NCI-H1694 (cell line): ENCODE results near the gene FKBP1A.
A peak's percentile ranks its signal among the peaks of the same experiment; 100 is the strongest.

Experiments
- DNase-seq: peaks from one replicate; lab custom pipeline; 2025; lab: John Stamatoyannopoulos, UW

Gene FKBP1A

GRCh38 chr20:1331801-1332453 lies 60.9 kb downstream of the FKBP1A start:
- DNase-seq, result no peak

- no peak for DNase-seq
Measured at GRCh38 chr20:1331101-1331500, 61.8 kb downstream of the FKBP1A start.

DNA sequence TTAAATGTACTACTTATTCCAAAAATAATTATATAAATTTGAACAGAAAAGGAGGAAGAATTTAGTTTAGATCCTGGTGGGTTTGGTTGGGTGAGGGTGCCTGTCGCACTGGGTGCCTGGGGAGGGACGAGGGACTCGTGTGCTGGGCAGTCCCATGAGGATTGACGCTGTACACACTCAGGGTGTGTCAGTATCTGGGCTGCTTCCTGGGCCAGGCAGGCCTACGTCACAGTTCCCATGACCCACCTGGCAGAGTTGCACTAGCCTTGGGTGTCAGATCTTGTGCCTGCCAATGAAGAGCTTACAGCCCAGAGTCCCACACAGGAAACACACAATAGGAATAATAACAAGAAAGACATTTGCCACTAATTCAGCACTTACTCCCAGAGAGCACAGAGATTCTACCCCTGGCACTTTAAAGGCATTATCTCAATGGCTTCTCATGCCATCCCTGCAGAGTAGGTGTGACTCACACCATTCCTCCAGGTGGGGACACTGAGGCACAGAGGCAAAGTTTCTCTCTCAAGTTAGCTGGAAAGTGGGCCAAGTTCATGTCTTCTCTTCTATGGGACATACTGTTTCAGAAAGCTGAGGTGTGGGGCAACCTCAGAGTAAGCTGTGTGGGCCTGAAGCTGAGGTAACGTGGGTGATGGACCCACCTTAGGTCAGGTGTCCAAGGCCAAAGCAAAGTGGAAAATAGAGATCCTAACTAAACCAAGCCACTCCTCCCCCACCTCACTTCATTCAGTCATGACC lies 62.6 kb downstream of the FKBP1A start:
- DNase-seq, result no peak

DNA sequence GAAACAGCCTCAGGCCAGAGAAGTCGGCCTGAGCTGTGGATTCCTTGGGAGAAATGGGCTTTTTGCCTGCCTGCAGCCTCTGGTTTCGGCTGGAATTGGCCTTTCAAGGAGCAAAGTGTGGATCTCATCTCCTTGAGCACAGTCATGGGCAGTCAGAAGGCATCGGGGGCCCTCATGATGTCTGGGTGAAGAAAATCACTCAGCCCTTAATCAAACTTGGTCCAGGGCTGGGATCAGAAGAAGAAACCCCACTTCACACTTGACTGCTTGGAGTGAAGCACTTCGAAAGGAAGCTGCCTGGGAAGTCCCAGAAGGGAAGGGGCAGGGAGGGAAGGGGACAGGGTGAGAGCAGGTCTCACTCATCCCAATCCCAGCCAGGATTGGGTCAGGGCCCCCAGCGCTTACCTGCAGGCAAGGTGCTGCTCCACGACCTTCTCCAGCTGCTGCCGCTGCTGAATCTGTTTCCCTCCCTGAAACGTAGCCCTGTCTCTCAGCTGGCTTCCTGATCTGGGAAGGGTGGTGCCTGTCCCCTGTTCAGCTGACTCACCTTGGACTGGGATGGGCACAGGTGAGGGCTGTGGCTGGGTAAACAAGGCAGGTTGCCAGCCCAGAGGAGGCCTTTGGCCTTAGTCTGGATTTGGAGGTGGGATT lies 64.0 kb downstream of the FKBP1A start, which contains the start of gene SDCBP2:
Gene SDCBP2, minus strand, starts transcription at position 460 of the 651 bp plus-strand sequence. CDS start 8,723 bp downstream, outside the sequence.
- no peak for DNase-seq

DNA sequence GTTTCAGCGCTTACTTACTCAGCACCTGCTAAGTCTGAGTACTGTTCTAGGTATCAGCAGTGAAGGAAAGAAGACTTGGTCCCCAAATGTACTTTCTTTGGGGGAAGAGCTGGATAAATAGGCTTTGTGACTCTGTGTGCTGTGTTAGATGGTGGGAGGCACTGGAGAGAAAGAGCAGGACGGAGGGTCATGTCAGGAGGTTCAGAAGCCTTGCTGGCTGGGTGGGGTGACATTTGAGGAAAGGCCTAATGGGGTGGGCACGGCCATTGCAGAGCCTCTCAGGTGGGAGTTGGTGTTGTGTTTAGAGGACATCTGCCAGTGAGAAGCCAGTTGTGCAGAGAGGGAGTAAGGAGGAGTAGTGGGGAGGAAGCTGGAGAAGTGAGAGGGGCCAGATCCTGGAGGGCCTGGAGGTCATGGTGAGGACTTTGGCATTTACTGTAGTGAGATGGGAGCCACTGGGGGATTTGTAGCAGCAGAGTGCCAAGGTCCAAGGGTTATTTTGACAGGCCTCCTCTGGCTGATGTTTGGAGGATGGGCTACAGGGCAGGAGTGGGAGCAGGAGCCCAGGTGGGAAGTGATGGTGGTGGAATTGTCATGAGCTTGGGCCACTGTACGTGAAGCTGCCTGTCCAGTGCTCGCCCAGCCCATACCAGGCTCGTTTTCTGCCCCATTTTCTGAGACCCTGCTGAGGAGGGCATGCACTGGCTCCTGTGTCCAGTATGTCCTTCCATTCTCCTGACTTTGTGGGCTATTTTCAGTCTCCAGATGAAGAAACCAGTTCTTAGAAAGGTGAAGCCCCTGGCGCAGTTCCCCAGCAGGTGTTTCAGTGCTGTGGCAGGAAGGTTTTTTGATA lies 64.8 kb downstream of the FKBP1A start:
- DNase-seq, result no peak

GRCh38 chr20:1327241-1327653 lies 65.6 kb downstream of the FKBP1A start:
- DNase-seq, result no peak

- no peak for DNase-seq
Measured at GRCh38 chr20:1326031-1326930, 66.6 kb downstream of the FKBP1A start.

GRCh38 chr20:1325173-1326030 lies 67.5 kb downstream of the FKBP1A start:
- peak; percentile 82 for DNase-seq

- DNase-seq, result no peak
Measured at GRCh38 chr20:1324598-1325172, 68.2 kb downstream of the FKBP1A start.

GRCh38 chr20:1323830-1324597 lies 68.8 kb downstream of the FKBP1A start:
- no peak for DNase-seq

DNA sequence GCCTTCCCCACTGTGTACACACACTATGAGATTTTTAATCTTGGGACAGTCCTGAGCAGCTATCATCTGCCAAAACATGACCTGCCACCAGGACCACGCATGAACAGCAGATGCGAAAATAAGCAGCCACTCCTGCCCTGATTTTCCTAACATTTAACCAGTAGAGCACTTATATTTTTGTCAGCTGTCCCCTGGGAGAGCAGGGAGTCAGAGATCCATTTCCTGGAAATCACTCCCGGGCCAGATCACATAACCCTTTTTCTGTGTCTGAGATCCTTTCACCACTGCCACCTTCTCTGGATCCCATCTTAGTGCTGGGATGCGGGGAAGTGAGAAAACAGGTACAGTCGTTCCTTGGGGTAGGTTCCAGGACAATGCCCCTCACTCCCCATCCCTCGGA lies 69.6 kb downstream of the FKBP1A start:
- no peak for DNase-seq

DNA sequence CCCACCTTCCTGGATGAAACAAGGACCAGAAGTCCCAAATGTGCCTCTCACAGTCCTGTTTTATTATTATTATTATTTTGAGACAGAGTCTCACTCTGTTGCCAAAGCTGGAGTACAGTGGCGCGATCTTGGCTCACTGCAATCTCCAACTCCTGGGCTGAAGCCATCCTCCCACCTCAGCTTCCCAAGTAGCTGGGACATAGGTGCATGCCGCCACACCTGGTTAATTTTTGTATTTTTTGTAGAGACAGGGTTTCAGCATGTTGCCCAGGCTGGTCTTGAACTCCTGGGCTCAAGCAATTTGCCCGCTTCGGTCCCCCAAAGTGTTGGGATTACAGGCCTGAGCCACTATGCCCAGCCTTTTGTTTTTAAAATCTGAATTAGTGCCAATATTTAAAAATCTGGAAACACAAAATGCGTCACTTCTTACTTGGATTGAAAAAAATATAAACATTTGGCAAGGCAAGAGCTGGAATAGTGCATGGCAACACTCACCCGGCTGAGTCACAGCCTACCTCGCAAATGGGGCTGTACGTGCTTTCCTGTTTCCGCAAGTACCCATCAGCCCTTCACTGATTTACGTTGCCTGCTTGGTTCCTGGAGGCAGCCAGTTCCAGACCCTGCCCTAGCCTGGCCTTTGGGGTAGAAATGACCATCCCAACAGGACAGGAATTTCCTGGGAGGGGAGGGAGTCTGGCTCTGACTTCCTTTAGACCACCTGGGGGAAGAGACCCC lies 70.2 kb downstream of the FKBP1A start:
- no peak for DNase-seq

DNA sequence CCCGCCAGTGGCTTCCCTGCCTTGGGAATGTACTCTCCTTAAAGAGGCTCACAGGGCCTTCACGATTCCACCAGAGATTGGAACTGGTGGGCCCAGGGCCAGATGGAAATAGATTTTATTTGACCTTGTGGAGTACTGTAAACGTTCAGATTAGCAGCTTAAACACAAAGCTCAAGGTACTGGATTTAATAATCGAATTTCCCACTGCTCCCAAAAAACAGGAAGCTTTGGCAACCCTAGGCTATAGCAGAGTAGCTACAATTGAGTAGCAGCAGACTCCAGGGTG lies 71.3 kb downstream of the FKBP1A start:
- no peak for DNase-seq

DNA sequence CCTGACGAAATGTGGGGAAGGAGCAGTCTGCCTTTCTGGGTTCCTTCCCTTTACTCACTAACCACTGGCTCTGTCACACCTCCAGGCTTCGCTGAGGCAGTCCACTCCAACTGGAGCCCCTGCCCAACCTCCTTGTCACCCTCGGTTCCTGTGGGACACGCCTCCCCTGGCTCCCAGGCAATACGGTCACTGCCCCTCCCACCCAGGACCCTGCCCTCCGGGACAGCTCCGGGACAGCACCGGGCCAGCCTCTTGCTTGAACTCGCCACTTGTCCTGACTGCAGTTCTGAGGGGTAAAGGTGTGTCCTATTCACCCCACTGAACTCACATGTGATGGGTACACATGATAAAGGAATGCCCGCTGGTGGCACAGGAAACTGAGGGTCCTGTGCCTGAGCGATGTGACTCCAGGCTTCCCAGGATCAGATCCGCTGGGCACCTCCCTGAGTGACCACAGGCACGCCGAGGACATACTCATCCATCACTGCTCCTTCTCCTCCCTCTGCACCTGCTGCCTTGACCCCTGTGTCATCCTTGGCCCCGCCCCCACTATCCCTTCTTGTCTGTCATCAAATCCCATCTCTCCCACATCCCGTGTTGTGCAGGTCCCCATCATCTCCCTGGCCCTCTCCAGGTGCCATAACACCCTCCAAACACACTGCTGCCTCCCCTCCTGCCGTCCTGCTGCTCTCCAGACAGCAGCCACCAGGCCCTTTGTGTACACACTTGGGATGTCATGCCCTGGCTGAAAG lies 71.8 kb downstream of the FKBP1A start:
- DNase-seq, result no peak

- no peak for DNase-seq
Measured at GRCh38 chr20:1320016-1320415, 72.8 kb downstream of the FKBP1A start.

DNA sequence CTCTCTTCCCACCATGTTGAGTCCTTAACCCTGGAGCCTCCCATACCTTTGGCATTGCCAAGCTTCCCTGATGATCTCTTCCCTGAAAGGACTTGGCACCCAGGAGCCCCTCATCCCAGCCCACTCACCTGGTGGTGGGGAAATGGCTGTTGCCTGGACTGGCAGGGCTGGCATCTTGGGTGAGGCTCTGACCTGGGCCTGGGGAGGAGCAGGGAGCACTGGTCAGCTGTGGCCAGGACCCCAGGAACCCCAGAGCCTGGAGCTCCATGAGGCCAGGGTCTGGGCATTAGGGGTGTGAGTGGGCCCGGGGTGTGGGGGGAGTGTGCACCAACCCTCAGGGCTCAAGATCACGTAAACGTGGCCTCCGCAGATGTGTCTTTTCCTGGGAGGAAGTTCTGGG lies 73.4 kb downstream of the FKBP1A start:
- no peak for DNase-seq

DNA sequence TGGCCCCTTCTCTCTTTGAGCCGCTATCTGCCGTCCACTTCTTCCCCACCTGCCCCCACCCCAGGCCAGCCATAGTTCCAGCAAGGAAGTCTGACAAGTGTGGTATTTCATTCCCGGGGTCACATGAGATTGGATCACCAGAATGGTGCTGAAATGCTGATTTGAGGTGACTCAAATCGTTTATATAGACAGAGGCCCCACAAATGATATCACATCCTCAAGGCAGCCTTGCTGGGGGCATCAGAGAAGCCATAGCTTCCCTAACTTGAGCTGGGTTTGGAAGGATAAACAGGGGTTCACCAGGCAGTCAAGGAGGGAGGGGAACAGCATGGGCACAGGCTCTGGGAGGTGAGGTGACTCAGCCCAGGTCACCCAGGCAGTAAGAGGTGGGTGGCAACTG lies 73.8 kb downstream of the FKBP1A start:
- no peak for DNase-seq
